NCI-H2196 (cell line): ENCODE data around the gene KRT12.

ENCODE experiments used
- DNase-seq: peaks from one replicate; lab custom pipeline; 2025; ENCODE audit not compliant: unreplicated experiment; lab: John Stamatoyannopoulos, UW

The KRT12 gene

GRCh38 chr17:40866838-40867237 lies at the start of gene KRT12:
Gene KRT12, minus strand, starts transcription at chr17:40867223. Its CDS starts 37 bp downstream, at chr17:40867186.
- no peak for DNase-seq

DNA sequence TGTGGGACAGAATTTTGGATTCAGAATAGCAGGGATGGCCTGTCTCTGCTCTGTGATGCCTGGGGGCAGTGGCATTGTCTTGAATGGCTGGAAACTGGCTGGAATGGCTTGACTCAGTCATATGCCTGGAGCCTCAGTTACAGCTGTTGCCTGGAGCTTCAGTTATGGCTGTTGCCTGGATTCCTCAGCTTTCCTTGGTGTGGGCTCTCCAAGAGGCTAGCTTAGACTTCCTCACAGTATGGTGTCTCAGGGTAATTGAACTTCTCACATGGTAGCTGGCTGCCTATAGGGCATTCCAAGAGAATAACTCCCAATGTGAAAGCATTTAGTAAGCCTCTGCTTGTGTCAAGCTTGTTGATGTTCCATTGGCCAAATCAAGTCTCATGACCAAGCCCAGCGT lies 49.3 kb upstream of the KRT12 start:
- no peak for DNase-seq

GRCh38 chr17:40915721-40916256 lies 48.8 kb upstream of the KRT12 start:
- DNase-seq, result no peak

- no peak for DNase-seq
Observed at GRCh38 chr17:40915199-40915661, 48.2 kb upstream of the KRT12 start.

DNA sequence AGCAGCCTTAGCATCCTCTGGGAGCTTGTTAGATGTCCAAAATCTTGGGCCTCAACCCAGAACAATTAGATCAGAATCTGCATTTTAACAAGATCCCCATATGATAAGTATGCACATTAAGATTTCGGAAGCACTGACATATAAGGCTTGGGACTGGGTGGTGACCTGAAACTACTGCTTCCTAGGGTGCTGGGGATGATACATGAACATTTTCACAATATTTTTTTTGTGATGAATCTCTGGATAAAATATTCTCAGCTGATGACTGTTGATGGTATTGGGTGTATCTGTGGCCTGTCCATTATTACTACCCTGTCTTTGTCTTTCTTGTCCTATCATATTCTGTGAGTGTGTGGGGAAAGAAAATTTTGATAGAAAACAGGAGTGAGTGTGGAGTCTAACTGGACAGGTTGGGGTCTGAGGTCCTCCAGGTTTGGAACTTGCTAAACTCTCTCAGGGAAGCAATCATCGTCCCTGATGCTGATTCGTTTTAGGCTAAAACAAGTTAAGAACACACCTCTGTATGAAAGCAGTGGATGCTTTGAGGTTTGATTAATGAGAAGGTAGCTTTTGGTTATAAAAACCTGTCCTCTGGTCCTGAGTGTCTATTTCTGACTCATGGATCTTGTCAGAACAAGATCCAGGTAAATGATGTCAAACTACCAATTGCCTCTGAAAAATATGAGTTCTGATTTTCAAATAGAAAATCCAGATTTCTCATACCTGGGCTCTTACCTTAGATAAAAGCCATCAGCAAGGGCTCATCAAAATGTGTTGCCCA lies 47.2 kb upstream of the KRT12 start:
- DNase-seq, result no peak

GRCh38 chr17:40912486-40913210 lies 45.6 kb upstream of the KRT12 start:
- DNase-seq, result no peak

DNA sequence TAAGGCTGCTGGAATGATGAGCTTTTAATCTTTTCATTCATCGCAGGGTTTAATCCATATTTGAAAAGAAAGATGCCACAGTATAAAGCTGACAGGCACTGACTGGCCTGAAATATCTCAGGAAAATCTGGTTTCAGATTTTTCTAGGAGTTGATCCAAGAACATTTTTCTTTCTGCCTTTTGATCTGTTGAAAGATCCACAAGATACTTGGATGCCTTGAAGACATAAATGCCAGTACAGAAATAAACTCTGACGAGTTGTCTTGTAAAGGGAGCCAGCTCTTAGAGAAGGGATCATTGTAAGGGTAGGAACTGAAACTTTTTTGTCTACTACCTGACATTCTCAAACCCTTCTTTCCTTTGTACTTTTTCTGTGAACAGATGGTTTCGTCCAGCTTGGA lies 43.4 kb upstream of the KRT12 start:
- no peak for DNase-seq

GRCh38 chr17:40909755-40910154 lies 42.7 kb upstream of the KRT12 start:
- no peak for DNase-seq

GRCh38 chr17:40909351-40909750 lies 42.3 kb upstream of the KRT12 start:
- DNase-seq, result peak; percentile 80

DNA sequence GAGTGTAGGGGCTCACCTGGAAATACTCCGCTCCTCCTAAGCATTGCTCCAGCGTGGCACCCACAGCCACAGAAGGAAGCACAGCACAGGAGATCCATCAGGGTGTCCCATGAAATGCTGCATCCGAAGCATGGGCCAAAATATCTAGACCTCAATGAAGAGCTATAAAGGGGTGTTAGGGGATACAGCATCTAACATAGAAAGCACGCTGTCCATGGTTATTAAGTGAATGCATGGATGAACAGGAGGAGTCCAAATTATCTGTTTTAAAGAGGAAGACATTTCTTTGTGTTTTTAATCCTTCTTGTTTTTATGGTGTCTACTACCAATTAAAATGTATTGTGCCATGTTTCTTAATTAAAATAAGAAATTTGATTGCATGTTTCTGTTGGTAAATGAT lies 39.6 kb upstream of the KRT12 start:
- DNase-seq, result no peak

- DNase-seq, result no peak
Observed at GRCh38 chr17:40905370-40905769, 38.3 kb upstream of the KRT12 start.

GRCh38 chr17:40903129-40903847 lies 36.3 kb upstream of the KRT12 start:
- DNase-seq, result no peak

DNA sequence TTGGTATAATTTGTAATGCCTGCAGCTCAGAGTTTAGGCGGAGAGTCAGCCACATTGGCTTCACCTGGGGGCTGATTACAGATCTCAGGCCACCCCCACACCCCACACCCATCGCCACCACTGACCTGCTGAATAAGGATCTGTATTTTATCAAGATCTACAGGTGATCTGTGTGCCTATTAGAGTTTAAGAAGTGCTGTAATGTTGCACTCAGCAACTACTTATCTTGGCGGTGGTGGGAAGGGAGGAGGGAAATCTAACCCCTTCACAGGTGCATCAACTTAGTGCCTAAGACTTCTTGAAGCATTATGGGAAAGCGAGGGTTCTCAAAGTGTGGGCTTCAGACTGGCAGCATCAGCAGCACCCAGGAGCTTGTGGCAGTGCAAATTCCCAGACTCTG lies 35.5 kb upstream of the KRT12 start:
- DNase-seq, result no peak

DNA sequence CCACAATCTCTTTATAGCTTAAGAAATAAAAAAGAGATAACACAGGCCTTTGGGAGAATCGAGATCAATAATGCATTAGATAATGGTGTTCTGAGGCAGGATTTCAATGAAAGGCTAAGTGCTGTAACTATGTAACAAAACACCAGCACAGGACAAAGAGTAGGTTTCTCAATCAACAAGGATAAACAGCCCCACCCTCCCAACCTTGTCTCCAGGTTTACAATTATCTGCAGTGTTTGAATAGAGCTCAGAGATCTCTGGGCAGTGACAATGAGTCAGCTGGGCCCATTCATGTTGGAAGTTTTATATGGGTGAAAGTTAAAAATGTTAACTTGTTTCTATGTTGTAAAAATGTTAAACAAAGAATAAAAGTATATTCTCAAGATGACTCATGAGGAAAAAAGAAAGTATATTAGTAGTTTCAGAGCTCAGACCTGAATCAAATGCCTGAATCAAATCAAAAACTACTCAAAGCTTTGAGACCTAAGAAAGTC lies 35.0 kb upstream of the KRT12 start:
- no peak for DNase-seq

DNA sequence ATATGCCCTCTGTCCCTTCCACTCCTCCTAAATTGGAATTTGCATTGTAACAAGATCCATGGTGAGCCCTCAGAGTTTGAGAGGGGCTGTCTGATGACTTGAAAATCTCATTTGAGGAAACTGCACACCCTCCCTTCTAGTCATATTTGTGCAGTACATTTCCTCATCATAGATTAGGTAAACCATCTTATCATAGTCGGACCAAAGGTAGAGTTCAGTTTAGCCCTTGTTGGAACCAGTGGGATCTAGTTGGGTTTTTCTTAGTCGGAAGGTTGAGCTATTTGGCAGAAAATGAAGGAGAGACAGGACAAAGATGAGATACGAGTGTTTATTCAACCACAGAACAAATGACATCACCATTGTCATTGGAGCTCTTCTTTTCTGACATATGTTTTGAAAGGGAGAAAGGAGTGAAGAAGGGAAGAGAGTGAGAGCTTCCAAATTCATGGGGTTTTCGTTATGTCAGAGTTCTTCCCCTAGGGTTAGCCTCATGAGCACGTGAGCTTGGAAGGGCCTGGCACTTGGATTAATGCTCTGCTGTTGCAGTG lies 33.9 kb upstream of the KRT12 start:
- no peak for DNase-seq

GRCh38 chr17:40896916-40897455 lies 30.0 kb upstream of the KRT12 start:
- no peak for DNase-seq

GRCh38 chr17:40895106-40895730 lies 28.2 kb upstream of the KRT12 start:
- no peak for DNase-seq

DNA sequence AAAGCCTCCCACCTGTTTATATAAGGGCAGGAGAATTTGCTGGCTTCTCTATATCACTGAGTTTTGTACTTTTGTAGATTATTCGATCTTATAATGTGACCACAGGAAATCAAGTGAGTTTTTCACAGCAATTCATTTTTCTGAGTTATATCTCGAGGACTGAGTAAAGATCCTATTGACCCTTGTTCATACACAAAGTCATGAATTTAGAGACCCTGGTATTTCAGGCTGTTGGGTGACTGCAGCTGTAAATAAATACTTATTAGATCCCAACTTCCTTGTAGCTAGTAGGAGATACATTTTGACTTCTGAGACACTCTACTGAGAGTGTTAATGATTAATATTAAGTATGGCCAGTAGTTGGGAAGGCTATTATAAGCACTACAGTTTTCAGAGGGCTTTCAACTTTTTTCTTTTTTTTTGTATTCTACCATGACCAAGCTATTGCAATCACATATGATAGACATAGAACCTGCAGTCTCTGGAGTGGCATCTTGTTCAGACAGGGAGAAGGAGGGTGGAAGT lies 21.2 kb upstream of the KRT12 start:
- DNase-seq, result no peak

- DNase-seq, result no peak
Observed at GRCh38 chr17:40886090-40886489, 19.1 kb upstream of the KRT12 start.
